Gastroesophageal sphincter (tissue), 4 donors: Measurements from ENCODE around the gene GIPR. TPM values are rescaled to one million over a fixed set of nuclear protein-coding genes. Genes with fewer than 3 reads are reported as not detected.

ENCODE experiments used
- ATAC-seq: fragments of 150-250 bp; one replicate; pipeline ENCODE4 v1.9.1; 2016; ENCODE audit warnings: mild to moderate bottlenecking, moderate library complexity
- H3K27ac ChIP-seq, 4 donors: fragments of 200-600 bp; sonication (generic) in 3 of 4; 1 replicate in 3 of 4; 2 replicates in 1 of 4; pipeline ENCODE4 v1.5.1; 2016 to 2019
- H3K27me3 ChIP-seq: fragments of 200-600 bp; sonication (generic); one replicate; pipeline ENCODE4 v1.5.1; 2019
- H3K36me3 ChIP-seq, 2 donors: fragments of 200-600 bp; sonication (generic); one replicate each; pipeline ENCODE4 v1.5.1; 2019; ENCODE audit warnings: control low read depth in 1 of 2
- H3K4me1 ChIP-seq, 3 donors: fragments of 200-600 bp; sonication (generic); 1 replicate in 2 of 3; 2 replicates in 1 of 3; pipeline ENCODE4 v1.5.1; 2016 to 2019; ENCODE audit warnings: control low read depth in 2 of 3
- H3K4me3 ChIP-seq, 2 donors: fragments of 200-600 bp; sonication (generic); one replicate each; pipeline ENCODE4 v1.5.1; 2019; ENCODE audit warnings: mild to moderate bottlenecking in 1 of 2, moderate library complexity in 1 of 2
- H3K9me3 ChIP-seq, 3 donors: fragments of 200-600 bp; sonication (generic); one replicate each; pipeline ENCODE4 v1.5.1; 2017 to 2019; ENCODE audit warnings: control low read depth in 2 of 3
- EP300 ChIP-seq: sonication (generic); formaldehyde crosslinking; IDR thresholded peaks from one replicate; pipeline ENCODE4 v1.6.1; 2017; ENCODE audit warnings: antibody characterized with exemption, mild to moderate bottlenecking
- POLR2A ChIP-seq, 2 donors: fragments of 450-650 bp; IDR thresholded peaks; one replicate each; pipeline ENCODE4 v1.6.1; 2017; ENCODE audit warnings: antibody characterized with exemption in 2 of 2, mild to moderate bottlenecking in 2 of 2, moderate library complexity in 1 of 2
- POLR2AphosphoS5 ChIP-seq: sonication (generic); formaldehyde crosslinking; IDR thresholded peaks from one replicate; pipeline ENCODE4 v1.6.1; 2017; ENCODE audit warnings: antibody characterized with exemption
- WGBS, 2 donors: methylation state at CpG; one replicate each; pipeline ENCODE4 v1.1.5; 2018; ENCODE audit warnings: low coverage in 1 of 2; 5-methylcytosine and 5-hydroxymethylcytosine counted together
- total RNA-seq, 4 donors: library from RNA; depleted of rRNA; stranded (reverse); fragments of >200 nt; gene quantifications; one replicate each; pipeline ENCODE4 v1.1.0, GENCODE V29; 2016
- TF ChIP-seq, protein P1 (sequence below), 4 experiments: fragments of 200-600 bp in 2 of 4; fragments of 450-650 bp in 2 of 4; sonication (generic) in 1 of 4; IDR thresholded peaks; one replicate each; pipeline ENCODE4 v1.5.1; 2017 to 2019; ENCODE audit warnings: antibody characterized with exemption in 4 of 4, mild to moderate bottlenecking in 2 of 4, moderate library complexity in 2 of 4

The GIPR gene
- total RNA-seq, 4 donors from 2014 or later = 0.54 TPM; not detected in 3

DNA sequence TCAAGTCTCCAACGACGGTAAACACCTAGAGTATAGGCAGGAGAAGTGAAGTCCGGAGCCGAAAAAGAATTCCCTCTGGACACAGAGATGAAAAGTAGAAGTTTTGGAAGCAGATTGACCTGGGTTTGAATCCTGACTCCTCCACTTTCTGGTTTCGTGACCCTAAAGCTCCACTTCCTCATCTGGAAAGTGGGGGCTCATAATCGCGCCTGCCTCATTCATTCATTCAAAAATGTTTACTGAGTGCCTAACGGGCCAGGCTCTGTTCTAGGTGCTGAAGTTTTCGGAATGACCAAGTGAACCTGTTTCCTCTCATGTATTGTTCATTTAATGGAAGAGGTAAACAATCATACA lies 21.7 kb upstream of the GIPR start:
- peaks cover 0 to 41% (median 10%) of the 10 kb centered on the region in 3 donors for H3K4me1 ChIP-seq
- no peaks in the 10 kb centered on the region for H3K9me3 ChIP-seq
- H3K36me3 ChIP-seq = no peaks in the 10 kb centered on the region
- 9 to 11% methylated on average over 8 of the region's 9 CpGs for WGBS, 2 donors
- H3K27ac ChIP-seq = no peak overlapping the region
- peak overlapping the region in 1 of 2 donors; percentile 38 for H3K4me3 ChIP-seq
- TF ChIP-seq, protein P1, sequence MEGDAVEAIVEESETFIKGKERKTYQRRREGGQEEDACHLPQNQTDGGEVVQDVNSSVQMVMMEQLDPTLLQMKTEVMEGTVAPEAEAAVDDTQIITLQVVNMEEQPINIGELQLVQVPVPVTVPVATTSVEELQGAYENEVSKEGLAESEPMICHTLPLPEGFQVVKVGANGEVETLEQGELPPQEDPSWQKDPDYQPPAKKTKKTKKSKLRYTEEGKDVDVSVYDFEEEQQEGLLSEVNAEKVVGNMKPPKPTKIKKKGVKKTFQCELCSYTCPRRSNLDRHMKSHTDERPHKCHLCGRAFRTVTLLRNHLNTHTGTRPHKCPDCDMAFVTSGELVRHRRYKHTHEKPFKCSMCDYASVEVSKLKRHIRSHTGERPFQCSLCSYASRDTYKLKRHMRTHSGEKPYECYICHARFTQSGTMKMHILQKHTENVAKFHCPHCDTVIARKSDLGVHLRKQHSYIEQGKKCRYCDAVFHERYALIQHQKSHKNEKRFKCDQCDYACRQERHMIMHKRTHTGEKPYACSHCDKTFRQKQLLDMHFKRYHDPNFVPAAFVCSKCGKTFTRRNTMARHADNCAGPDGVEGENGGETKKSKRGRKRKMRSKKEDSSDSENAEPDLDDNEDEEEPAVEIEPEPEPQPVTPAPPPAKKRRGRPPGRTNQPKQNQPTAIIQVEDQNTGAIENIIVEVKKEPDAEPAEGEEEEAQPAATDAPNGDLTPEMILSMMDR (IDR thresholded peaks at IDR 0.05) = no peak
- no peak for TF ChIP-seq EP300
- no peak for TF ChIP-seq POLR2AphosphoS5
- TF ChIP-seq POLR2A (IDR thresholded peaks at IDR 0.05) = no peak
- H3K27me3 ChIP-seq = peaks cover 67% of the 10 kb centered on the region
- no peak for ATAC-seq

DNA sequence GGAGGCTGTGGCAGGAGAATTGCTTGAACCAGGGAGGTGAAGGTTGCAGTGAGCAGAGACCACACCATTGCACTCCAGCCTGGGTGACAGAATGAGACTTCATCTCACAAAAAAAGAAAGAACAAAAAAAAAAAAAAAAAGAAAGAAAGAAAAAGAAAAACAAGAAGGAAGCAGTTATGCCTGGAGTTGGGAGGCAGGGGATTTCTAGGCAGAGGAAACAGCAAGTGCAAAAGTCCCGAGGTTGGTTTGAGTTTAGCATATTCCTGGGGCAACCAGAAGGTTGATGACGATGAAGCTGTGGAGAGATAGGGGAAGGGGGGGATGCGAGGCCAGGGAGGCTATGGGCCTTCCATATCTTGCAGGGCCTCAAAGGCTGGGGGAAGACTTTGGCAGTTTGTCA lies 17.3 kb upstream of the GIPR start:
- peaks cover 0 to 7% (median 0%) of the 10 kb centered on the region in 3 donors for H3K4me1 ChIP-seq
- no peaks in the 10 kb centered on the region for H3K9me3 ChIP-seq

DNA sequence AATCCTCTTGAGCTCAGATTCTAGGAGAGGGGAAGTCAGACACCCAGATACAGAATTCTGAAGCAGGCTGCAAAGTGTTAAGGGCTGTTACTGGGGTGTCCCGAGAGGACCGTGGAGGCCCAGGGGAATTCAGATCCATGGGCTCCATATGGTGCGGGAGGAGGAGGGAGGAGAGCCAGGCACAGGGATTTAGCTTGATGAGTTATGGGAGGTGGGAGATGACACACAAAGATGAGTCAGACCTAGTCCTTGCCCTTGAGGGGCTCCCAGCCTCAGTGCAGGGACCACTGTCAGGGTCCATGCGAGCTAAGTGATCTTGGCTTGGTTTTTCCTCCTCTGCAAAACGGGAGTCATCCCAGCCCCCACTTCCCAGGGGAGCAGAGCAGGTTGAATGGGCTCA lies 14.4 kb upstream of the GIPR start:
- H3K27ac ChIP-seq = no peak overlapping the region
- no peak for ATAC-seq
- no peak for TF ChIP-seq EP300
- TF ChIP-seq, protein P1 (IDR thresholded peaks at IDR 0.05) = no peak
- TF ChIP-seq POLR2AphosphoS5 = no peak
- no peak for TF ChIP-seq POLR2A (IDR thresholded peaks at IDR 0.05)
- 63% methylated on average over 2 of the region's 5 CpGs; no CpG with 5 or more reads in 1 of the 2 donors for WGBS, 2 donors
- no peaks in the 10 kb centered on the region for H3K9me3 ChIP-seq
- no peak overlapping the region for H3K4me3 ChIP-seq
- no peaks in the 10 kb centered on the region for H3K4me1 ChIP-seq
- H3K36me3 ChIP-seq = no peaks in the 10 kb centered on the region
- H3K27me3 ChIP-seq = peaks cover 25% of the 10 kb centered on the region

More for the DNA sequence above, 17.3 kb upstream of the GIPR start:
- ATAC-seq = no peak
- Histone ChIP-seq H3K27ac (no peak overlapping the region), H3K36me3 (no peaks in the 10 kb centered on the region), H3K4me3 (no peak overlapping the region), H3K27me3 (peaks cover 33% of the 10 kb centered on the region)
- TF ChIP-seq, protein P1 (IDR thresholded peaks at IDR 0.05) = no peak
- TF ChIP-seq POLR2AphosphoS5 (no peak), EP300 (no peak), POLR2A (IDR thresholded peaks at IDR 0.05) (no peak)
- WGBS, 2 donors = 68 to 90% methylated on average over 3 of the region's 3 CpGs

DNA sequence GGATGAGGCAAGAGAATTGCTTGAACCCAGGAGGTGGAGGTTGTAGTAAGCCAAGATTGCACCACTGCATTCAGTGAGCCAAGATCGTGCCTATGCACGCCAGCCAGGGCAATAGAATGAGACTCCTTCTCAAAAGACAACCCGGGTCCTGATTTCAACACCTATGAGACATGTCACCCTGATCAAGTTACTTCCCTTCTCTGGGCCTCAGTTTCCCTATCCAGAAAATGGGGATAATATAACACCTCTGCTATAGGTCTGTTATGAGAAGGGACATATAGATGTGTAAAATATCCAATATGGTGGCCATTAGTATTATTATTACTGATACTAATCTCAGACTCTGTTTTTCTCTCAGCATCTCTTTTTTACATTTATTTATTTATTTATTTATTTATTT lies 12.9 kb upstream of the GIPR start:
- 84 to 90% methylated on average over 3 of the region's 3 CpGs for WGBS, 2 donors
- Histone ChIP-seq H3K27me3 (peaks cover 28% of the 10 kb centered on the region), H3K9me3 (no peaks in the 10 kb centered on the region), H3K4me1 (no peaks in the 10 kb centered on the region), H3K4me3 (no peak overlapping the region), H3K36me3 (no peaks in the 10 kb centered on the region), H3K27ac (no peak overlapping the region)
- no peak for ATAC-seq
- TF ChIP-seq, protein P1 (IDR thresholded peaks at IDR 0.05) = no peak
- TF ChIP-seq EP300 (no peak), POLR2A (IDR thresholded peaks at IDR 0.05) (no peak), POLR2AphosphoS5 (no peak)

DNA sequence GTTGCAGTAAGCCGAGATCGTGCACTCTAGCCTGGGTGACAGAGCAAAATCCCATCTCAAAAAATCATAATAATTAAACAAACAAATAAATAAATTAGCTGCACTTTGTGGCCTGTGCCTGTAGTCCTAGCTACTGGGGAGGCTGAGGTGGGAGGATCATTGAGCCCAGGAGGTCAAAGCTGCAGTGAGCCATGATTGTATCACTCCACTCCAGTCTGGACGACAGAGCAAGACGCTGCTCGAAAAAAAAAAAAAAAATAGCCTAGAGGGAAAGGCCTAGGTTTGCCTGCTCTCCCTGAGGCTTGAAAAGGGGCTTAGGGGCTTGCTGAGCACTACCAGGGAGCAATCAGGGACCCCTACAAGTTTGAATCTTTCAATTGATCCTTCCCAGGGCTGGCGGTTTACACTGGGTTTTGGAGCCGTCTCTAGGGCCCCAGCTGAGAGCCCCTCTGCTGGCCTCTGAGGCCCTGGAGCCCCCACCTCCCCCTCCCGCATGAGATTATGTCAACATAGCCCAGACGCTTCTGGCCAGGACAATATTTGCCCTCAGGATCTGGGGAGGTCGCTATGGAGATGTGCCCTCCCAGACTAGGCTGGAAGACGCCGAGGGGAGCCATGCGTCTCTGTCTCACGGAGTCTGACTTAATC lies 10.4 kb upstream of the GIPR start:
- ATAC-seq = no peak
- TF ChIP-seq POLR2AphosphoS5 (no peak), EP300 (no peak)
- Histone ChIP-seq H3K4me3 (no peak overlapping the region), H3K4me1 (no peaks in the 10 kb centered on the region), H3K36me3 (no peaks in the 10 kb centered on the region), H3K27ac (no peak overlapping the region), H3K9me3 (no peaks in the 10 kb centered on the region), H3K27me3 (peaks cover 42% of the 10 kb centered on the region)
- WGBS, 2 donors = 29 to 37% methylated on average over 2 to 13 of the region's 14 CpGs
